Measurements from ENCODE around the gene STPG2. TPM values are rescaled to one million over a fixed set of nuclear protein-coding genes. Genes with fewer than 3 reads are reported as not detected.

The STPG2 gene
- polyA plus RNA-seq, 1 experiment = not detected

- no peak for TF ChIP-seq CTCF (IDR thresholded peaks at IDR 0.05; ENCODE audit: insufficient read depth, low read depth, low read length)
- Histone ChIP-seq H3K36me3 (ENCODE audit: control insufficient read depth, insufficient read depth, low read length) (no peaks in the 10 kb centered on the region), H3K4me3 (ENCODE audit: low read depth, low read length) (no peak overlapping the region), H3K27me3 (ENCODE audit: control insufficient read depth, insufficient read depth, low read length) (no peaks in the 10 kb centered on the region)
- no peak for DNase-seq (ENCODE audit: low read depth)
- CTCF ChIA-PET = no interaction called here
- POLR2A ChIA-PET = no interaction called here
These were observed 297.5 kb downstream of the STPG2 start for GRCh38 chr4:97845758-97846157.

DNA sequence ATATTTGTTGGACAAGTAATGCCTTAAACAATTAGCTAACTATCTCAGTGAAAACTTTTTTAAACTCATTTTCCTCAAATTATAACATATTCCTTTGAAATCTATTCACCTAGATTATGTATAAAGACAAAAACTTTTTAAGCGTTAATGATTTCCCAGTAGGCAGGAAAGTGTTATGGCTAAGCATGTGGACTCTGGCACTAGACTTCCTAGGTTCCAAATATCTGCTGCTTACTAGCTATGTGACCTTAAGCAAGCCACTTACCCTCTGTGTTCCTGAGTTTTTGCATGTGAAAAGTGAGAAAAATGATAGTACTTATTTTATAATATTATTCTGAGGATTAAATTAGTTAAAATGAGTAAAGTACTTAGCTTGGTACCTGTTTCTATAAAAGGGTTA is 301.8 kb downstream of the STPG2 start:
- no peak for DNase-seq (ENCODE audit: low read depth)
- ChIA-PET CTCF (no interaction called here), POLR2A (no interaction called here)
- Histone ChIP-seq H3K4me3 (ENCODE audit: low read depth, low read length) (no peak overlapping the region), H3K27me3 (ENCODE audit: control insufficient read depth, insufficient read depth, low read length) (no peaks in the 10 kb centered on the region), H3K36me3 (ENCODE audit: control insufficient read depth, insufficient read depth, low read length) (no peaks in the 10 kb centered on the region)
- TF ChIP-seq CTCF (IDR thresholded peaks at IDR 0.05; ENCODE audit: insufficient read depth, low read depth, low read length) = no peak

- CTCF ChIA-PET = no interaction called here
- no peak for TF ChIP-seq CTCF (IDR thresholded peaks at IDR 0.05; ENCODE audit: insufficient read depth, low read depth, low read length)
- no peak overlapping the region for H3K4me3 ChIP-seq (ENCODE audit: low read depth, low read length)
- POLR2A ChIA-PET = no interaction called here
- H3K27me3 ChIP-seq (ENCODE audit: control insufficient read depth, insufficient read depth, low read length) = no peaks in the 10 kb centered on the region
- H3K36me3 ChIP-seq (ENCODE audit: control insufficient read depth, insufficient read depth, low read length) = no peaks in the 10 kb centered on the region
- DNase-seq (ENCODE audit: low read depth) = no peak
These were observed 306.6 kb downstream of the STPG2 start for GRCh38 chr4:97836662-97837061.

DNA sequence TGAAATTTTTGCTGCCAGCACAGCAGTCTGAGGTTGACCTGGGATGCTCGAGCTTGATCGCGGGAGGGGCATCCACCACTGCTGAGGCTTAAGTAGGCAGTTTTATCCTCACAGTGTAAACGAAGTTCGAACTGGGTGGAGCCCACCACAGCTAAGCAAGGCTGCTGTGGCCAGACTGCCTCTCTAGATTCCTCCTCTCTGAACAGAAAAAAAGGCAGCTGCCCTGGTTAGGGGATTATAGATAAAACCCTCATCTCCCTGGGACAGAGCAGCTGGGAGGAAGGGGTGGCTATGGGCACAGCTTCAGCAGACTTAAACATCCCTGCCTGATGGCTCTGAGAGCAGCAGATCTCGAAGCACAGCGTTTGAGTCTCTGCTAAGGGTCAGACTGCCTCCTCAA is 314.6 kb downstream of the STPG2 start:
- no peak overlapping the region for H3K4me3 ChIP-seq (ENCODE audit: low read depth, low read length)
- no peak for TF ChIP-seq CTCF (IDR thresholded peaks at IDR 0.05; ENCODE audit: insufficient read depth, low read depth, low read length)
- ChIA-PET CTCF (no interaction called here), POLR2A (no interaction called here)
- DNase-seq (ENCODE audit: low read depth) = no peak
- no peaks in the 10 kb centered on the region for H3K36me3 ChIP-seq (ENCODE audit: control insufficient read depth, insufficient read depth, low read length)
- no peaks in the 10 kb centered on the region for H3K27me3 ChIP-seq (ENCODE audit: control insufficient read depth, insufficient read depth, low read length)

DNA sequence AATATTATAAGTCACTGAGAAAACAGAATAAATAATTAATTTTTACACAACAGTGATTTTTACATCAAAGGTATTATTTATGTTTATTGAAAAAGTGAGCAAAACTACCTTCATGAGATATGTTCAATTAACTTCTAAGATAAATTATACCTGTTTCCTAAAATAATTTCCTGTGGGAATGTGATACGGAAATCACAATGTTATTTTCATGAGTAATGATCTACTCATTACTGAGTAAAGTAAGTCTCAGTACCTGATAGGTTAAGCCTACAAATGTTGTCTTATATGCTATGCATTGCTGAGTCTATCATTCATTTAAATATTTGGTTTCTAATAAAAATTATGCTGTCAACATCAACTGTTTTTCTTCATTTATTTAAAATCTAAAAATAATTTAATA is 324.0 kb downstream of the STPG2 start:
- no peak overlapping the region for H3K4me3 ChIP-seq (ENCODE audit: low read depth, low read length)
- no peaks in the 10 kb centered on the region for H3K27me3 ChIP-seq (ENCODE audit: control insufficient read depth, insufficient read depth, low read length)
- CTCF ChIA-PET = no interaction called here
- DNase-seq (ENCODE audit: low read depth) = no peak
- POLR2A ChIA-PET = no interaction called here
- no peaks in the 10 kb centered on the region for H3K36me3 ChIP-seq (ENCODE audit: control insufficient read depth, insufficient read depth, low read length)
- no peak for TF ChIP-seq CTCF (IDR thresholded peaks at IDR 0.05; ENCODE audit: insufficient read depth, low read depth, low read length)
